ENCODE measurements around the gene RBAK.

GRCh38 chr7:5036446-5036845, 9.2 kb upstream of the RBAK start:
- TF ChIP-seq CTCF (IDR thresholded peaks at IDR 0.05), result no peak
- TF ChIP-seq POLR2A (IDR thresholded peaks at IDR 0.05), result no peak
